SJCRH30 (cell line): ENCODE data around the gene P3H2. TPM values are rescaled to one million over a fixed set of nuclear protein-coding genes. Genes with fewer than 3 reads are reported as not detected.

ENCODE experiments used
- DNase-seq, 2 experiments: peaks; one replicate each; pipeline ENCODE4 v3.0.0-alpha.2; 2015 to 2020
- H3K27ac ChIP-seq: fragments of 250-450 bp; sonication (Bioruptor Pico); 2 replicates; pipeline ENCODE4 v1.5.1; 2020; ENCODE audit warnings: mild to moderate bottlenecking, moderate library complexity
- H3K27me3 ChIP-seq: fragments of 250-450 bp; sonication (Bioruptor Pico); 2 replicates; pipeline ENCODE4 v1.5.1; 2020; ENCODE audit warnings: mild to moderate bottlenecking, moderate library complexity
- H3K36me3 ChIP-seq: fragments of 250-450 bp; sonication (Bioruptor Pico); 2 replicates; pipeline ENCODE4 v1.5.1; 2020; ENCODE audit warnings: mild to moderate bottlenecking, moderate library complexity
- H3K4me1 ChIP-seq: fragments of 250-450 bp; sonication (Bioruptor Pico); 2 replicates; pipeline ENCODE4 v1.5.1; 2020; ENCODE audit warnings: mild to moderate bottlenecking, moderate library complexity
- H3K4me3 ChIP-seq: fragments of 250-450 bp; sonication (Bioruptor Pico); 2 replicates; pipeline ENCODE4 v1.5.1; 2020; ENCODE audit warnings: mild to moderate bottlenecking, moderate library complexity
- H3K9me3 ChIP-seq: fragments of 250-450 bp; sonication (Bioruptor Pico); replicated peaks from 2 replicates; pipeline ENCODE4 v1.5.1; 2020; ENCODE audit warnings: mild to moderate bottlenecking, moderate library complexity
- total RNA-seq: library from RNA; depleted of rRNA; stranded (reverse); fragments of >200 nt; shearing (Covaris generic); gene quantifications from 2 replicates; pipeline ENCODE4 v1.2.3, GENCODE V29; 2014

The P3H2 gene
- total RNA-seq, 1 experiment from 2014 or later: 31.5 TPM

DNA sequence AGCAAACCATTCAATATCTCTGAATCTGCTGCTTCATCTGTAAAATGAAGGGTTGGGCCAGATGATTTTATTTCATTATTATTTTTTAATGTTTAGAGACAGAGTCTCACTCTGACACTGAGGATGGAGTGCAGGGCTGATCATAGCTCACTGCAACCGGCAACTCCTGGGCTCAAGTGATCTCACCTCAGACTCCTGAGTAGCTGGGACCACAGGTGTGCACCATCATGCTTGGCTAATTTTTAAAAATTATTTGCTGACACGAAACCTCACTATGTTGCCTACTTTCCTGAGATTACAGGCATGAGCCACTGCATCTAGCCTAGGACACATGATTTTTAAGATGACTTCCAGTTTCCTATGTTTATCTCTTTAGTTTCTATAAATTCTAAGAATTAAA lies 105.8 kb downstream of the P3H2 start:
- Histone ChIP-seq H3K36me3 (no peaks in the 10 kb centered on the region), H3K4me3 (no peak overlapping the region), H3K27ac (no peak overlapping the region), H3K27me3 (no peaks in the 10 kb centered on the region), H3K9me3 (no peaks in the 10 kb centered on the region), H3K4me1 (peaks cover 67% of the 10 kb centered on the region)
- no peak for DNase-seq

DNA sequence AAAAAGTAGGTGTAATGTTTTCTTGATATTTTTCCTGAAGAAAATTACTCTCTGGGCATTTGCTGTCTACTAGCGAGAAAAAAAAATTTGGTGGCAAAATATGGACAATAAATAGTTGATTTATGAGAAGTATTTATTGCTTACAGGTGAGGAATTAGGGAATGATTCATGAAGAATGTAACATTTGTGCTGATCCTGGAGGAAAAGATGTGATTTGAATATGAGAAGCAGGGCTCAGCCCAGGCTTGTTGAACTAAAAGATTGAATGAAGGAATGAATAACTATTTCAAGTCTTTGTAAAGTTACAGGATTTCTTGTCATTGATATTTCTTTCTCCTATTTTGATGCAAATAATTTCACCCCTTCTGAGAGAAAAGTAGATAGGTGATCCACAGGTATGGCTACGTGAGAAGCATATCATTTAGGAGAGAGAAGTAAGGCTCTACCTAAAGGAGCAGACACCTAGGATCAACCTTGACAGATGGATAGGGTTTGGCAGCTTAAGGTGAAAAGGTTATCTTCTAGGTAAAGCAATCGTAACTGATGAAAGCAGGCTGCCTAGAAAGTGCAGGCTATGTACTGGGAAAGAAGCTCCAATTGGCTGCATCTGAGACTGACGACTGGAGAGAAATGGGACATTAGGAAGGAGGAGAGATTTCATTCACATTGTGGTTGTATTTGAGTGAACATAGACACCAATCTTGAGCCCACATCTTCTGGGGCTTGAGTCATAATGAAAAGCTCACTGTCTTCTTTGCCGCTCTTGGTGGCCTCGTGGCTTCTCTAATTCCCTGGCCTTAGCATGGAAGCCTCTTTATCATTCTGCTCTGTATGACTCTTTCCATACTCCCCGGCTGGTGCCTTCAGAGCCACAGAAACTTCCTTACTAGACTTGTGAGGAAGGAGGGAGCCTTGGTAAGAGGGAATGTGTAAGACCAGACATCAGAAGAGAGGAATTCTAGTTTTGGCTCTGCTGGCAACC lies 106.5 kb downstream of the P3H2 start:
- Histone ChIP-seq H3K27me3 (no peaks in the 10 kb centered on the region), H3K4me1 (peaks cover 73% of the 10 kb centered on the region), H3K9me3 (no peaks in the 10 kb centered on the region), H3K4me3 (no peak overlapping the region), H3K27ac (no peak overlapping the region), H3K36me3 (no peaks in the 10 kb centered on the region)
- peak in 1 of 2 experiments; percentile 18 for DNase-seq

DNA sequence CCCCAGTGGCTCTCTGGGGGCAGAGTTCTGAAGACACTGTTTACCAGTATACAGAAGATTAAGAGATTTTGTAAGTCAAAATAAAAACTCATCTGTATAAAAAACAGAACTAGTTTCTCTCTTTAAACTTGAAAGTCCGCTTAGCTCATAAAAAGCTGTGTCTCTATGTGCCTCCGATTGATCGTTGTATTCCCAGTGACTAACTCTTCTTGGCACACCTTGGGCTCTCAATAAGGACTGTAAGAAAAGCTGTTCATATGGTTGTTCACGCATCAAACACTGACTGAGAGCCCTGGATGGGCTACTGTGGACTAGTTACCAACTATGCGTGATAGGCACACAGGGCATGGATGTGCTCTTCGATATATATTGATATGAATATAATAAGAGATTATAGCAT lies 107.9 kb downstream of the P3H2 start:
- Histone ChIP-seq H3K27me3 (no peaks in the 10 kb centered on the region), H3K4me3 (no peak overlapping the region), H3K36me3 (no peaks in the 10 kb centered on the region), H3K27ac (peak overlapping the region; percentile 62), H3K9me3 (no peaks in the 10 kb centered on the region), H3K4me1 (peaks cover 77% of the 10 kb centered on the region)
- DNase-seq: no peak

DNA sequence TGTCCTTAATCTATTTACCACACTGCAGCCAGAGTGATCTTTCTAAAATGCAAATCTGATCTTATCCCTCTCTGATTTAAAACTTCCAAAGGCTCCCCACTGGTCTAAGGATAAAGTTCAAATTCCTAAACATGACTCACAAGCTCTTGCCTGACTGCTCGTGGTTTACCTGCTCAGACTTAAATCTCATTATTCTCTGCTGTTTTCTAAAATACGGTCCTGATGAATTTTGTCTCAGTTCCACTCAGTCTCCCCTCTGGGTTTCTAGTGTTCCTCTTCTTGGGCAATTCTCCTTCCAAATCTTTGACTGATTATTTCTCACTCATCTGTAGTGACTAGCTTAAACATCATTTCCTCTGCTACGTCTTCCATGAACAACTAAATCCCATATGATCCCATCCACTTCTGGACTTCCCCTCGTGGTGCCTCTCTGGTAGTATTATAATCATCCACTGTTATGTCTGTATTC lies 108.3 kb downstream of the P3H2 start:
- peak; percentile 40 to 73 for DNase-seq
- H3K4me3 ChIP-seq: no peak overlapping the region; the same call in 1 of the 2 replicates
- peak overlapping the region; percentile 62 for H3K27ac ChIP-seq
- peaks cover 80% of the 10 kb centered on the region for H3K4me1 ChIP-seq
- H3K9me3 ChIP-seq: no peaks in the 10 kb centered on the region
- no peaks in the 10 kb centered on the region for H3K36me3 ChIP-seq
- H3K27me3 ChIP-seq: no peaks in the 10 kb centered on the region

DNA sequence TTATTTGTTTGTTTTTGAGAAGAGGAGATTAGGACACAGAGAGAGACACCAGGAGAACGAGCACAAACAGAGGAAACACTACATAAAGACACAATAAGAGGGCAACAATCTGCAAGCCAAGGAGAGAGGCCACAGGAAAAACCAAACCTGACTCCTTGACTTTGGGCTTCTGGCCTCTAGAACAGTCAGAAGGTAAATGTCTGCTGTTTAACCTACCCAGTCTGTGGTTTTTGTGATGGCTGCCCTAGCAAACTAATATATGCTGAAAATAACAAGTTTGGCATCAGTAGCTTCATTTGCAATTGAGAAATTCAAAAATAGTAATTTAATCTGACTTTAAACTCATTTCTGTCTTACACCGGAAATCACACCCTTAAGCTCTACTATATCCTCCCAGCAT lies 110.2 kb downstream of the P3H2 start:
- no peak overlapping the region for H3K4me3 ChIP-seq
- H3K36me3 ChIP-seq: no peaks in the 10 kb centered on the region
- no peak overlapping the region for H3K27ac ChIP-seq
- peaks cover 72% of the 10 kb centered on the region for H3K4me1 ChIP-seq
- DNase-seq: no peak
- H3K27me3 ChIP-seq: no peaks in the 10 kb centered on the region
- H3K9me3 ChIP-seq: no peaks in the 10 kb centered on the region

DNA sequence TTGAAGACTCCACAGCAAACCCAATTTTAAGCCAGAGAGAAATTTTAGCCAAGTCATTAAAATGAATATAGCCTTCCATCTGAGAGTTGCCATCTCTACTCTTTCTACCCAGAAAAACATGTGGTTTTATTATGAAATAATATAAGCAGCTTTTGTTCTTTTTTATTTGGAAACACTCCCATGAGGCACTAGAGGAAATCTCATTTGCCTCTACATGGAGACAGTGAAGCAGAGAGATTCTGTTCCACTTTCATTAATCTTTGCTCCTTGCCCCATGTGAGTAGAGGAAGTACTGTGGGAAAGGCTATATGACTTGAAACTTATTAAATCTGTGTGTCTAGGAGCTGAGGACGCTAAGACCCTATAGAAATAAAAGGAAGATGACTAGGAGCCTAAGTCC lies 111.1 kb downstream of the P3H2 start:
- no peak overlapping the region for H3K27ac ChIP-seq
- no peaks in the 10 kb centered on the region for H3K36me3 ChIP-seq
- no peaks in the 10 kb centered on the region for H3K27me3 ChIP-seq
- H3K9me3 ChIP-seq: no peaks in the 10 kb centered on the region
- DNase-seq: no peak
- H3K4me1 ChIP-seq: peaks cover 69% of the 10 kb centered on the region
- no peak overlapping the region for H3K4me3 ChIP-seq

DNA sequence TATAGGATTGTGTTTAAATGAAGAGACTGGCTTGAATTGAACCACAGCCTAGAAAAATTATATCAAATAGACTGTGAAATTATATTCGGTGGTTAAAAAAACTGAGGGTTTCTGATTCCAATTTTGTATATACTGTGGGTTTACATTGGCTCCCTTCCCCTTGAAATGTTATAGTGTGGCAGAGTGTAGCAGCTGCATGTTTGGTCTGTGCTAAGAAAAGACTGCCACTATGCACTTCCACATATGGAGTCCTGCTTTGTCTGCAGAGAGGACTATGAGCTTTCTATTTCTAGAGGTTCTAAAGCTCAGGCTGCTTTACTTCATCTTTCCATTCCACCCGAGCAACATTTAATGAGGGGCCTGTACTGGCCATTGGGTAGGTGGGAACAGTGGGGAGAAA lies 112.3 kb downstream of the P3H2 start:
- Histone ChIP-seq H3K9me3 (no peaks in the 10 kb centered on the region), H3K4me1 (peaks cover 64% of the 10 kb centered on the region), H3K27me3 (no peaks in the 10 kb centered on the region), H3K4me3 (no peak overlapping the region), H3K27ac (peak overlapping the region; percentile 82), H3K36me3 (no peaks in the 10 kb centered on the region)
- peak; percentile 39 to 73 for DNase-seq

DNA sequence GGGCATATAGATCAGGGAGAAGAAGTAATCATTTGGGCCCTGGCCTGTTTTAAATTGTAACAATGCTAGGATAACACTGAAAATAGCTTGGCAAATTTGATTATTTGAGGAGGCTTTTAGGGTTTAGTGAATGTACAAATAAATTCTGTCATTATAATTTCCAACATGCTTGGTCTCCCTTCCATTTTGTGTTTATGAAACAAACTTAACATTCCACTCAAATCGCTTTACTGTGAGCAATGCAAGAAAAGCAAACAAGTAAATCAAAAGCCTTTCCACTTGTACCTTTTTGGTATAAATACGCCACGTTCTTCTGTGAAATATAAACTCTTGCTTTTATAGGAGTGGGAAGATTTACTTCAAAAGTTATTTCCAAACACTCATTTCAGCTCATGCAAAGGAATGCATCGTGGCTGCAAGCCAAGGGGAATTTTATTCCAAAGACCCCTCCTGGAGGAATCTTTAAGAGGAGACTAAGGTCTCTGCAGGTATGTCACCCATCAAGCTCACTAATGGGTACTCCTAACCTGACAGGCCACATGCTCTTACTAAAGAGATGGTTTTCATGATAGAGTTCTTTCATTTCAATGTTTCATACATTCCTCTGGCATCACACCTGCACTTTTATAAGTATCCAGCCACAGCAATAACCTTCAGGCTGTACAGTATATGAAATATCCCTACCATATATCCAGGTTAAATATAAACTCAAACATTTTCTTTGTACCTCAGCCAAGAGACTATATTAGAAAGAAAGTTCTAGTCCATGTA lies 115.2 kb downstream of the P3H2 start:
- H3K36me3 ChIP-seq: no peaks in the 10 kb centered on the region
- no peak for DNase-seq

DNA sequence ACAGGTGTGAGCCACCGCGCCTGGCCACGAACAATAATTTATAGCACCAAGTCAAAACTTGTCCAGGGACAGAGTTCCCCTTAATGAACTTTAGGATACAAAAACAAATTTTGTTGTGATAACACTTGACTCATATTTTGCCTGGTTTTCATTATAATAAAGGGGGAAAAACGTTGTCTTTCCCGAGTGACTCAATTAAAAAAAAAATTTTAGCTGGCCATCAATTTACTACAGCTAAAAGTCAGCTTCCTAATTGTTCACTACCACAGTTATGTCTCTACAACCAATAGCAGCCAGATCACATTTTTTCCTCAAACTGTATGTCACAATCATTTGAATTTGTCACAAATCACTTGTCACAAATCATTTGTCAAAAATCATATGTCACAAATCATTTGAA lies 116.0 kb downstream of the P3H2 start:
- H3K4me3 ChIP-seq: no peak overlapping the region
- no peaks in the 10 kb centered on the region for H3K9me3 ChIP-seq
- no peak for DNase-seq
- no peaks in the 10 kb centered on the region for H3K36me3 ChIP-seq
- no peak overlapping the region for H3K27ac ChIP-seq
- no peaks in the 10 kb centered on the region for H3K27me3 ChIP-seq
- H3K4me1 ChIP-seq: peaks cover 57% of the 10 kb centered on the region

More for the DNA sequence above, 115.2 kb downstream of the P3H2 start:
- Histone ChIP-seq H3K4me1 (peaks cover 61% of the 10 kb centered on the region), H3K4me3 (no peak overlapping the region), H3K27ac (no peak overlapping the region), H3K9me3 (no peaks in the 10 kb centered on the region), H3K27me3 (no peaks in the 10 kb centered on the region)

DNA sequence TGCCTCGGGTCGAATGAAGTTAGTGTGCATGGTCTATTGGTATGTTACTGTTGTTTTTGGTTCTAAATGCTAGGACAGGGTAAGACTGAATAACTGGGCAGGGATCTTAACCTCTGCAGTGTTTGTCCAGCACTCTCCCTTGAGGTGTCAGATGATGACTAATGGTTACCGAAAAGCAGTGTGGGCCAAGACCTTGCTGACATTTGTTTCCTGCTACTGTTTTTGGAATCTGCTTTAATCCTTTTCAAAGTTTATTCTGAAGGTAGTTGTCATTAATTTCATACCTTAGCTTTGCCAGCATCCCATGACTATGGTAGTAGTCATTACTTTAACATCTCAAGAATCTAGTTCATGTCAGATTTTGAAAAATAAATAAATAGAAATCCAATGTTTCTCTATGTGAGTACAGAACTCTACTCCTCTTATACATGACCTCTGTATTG lies 117.0 kb downstream of the P3H2 start:
- Histone ChIP-seq H3K27me3 (no peaks in the 10 kb centered on the region), H3K4me3 (no peak overlapping the region), H3K4me1 (peaks cover 47% of the 10 kb centered on the region), H3K27ac (peak overlapping the region; percentile 23; the same call in 1 of the 2 replicates), H3K36me3 (no peaks in the 10 kb centered on the region), H3K9me3 (no peaks in the 10 kb centered on the region)
- no peak for DNase-seq

DNA sequence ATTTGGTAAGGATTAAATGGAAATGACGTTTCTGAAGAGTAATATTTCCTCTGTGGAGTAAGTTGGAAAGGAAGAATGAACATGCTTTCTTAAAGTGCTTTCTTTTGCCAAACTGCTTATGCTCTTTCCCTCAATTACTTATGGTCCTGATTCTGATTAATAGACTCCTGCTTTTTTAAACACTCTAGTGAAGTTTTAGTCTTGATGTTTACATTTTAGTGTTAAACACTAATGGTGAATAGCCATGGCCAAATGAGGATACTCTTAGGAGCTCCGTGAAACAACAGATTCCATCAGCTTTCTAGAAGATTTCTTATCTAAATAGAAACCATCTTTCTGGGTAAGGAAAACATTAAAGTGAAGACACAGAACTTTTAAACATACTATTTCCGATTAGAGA lies 117.6 kb downstream of the P3H2 start:
- Histone ChIP-seq H3K4me3 (no peak overlapping the region), H3K4me1 (peaks cover 41% of the 10 kb centered on the region), H3K9me3 (no peaks in the 10 kb centered on the region), H3K27ac (peak overlapping the region; percentile 23; the same call in 1 of the 2 replicates), H3K36me3 (no peaks in the 10 kb centered on the region), H3K27me3 (no peaks in the 10 kb centered on the region)
- DNase-seq: no peak

DNA sequence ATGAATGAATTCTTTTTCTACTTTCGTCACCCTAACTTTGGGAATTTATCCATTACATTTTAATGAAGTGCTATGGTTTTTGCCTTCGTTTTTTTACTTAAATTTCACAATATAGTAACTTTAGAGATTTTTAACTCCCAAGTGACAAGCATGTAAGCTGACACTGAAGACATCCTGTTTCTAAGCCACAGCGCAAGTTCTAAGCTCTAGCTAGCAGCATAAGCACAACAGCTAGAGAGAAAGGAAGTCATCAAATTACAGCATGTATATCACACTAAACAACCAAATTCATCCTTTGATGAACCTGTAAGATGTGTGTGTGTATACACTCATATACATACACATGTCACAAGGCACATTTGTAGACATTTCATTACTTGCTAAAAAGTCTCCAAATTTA lies 119.3 kb downstream of the P3H2 start:
- Histone ChIP-seq H3K4me3 (no peak overlapping the region), H3K36me3 (no peaks in the 10 kb centered on the region), H3K4me1 (peaks cover 37% of the 10 kb centered on the region), H3K27ac (peak overlapping the region; percentile 67), H3K27me3 (no peaks in the 10 kb centered on the region), H3K9me3 (no peaks in the 10 kb centered on the region)
- DNase-seq: peak; percentile 34 to 69

DNA sequence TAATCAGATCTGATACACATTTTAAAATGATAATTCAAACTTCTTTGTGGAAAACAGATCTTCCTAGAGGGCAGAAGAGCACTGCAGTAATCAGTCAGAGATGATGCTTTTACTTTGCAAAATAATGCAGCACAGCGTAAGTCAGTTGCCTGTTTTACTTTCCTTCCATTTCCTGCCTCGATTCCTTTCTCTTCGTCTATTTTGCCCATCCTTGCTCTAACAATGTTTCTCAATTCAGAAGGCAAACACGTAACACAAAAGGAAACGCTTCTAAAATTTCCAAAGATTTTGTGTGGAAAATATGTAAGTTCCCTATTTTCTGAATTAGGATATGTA lies 119.9 kb downstream of the P3H2 start:
- no peak for DNase-seq
- peak overlapping the region; percentile 67 for H3K27ac ChIP-seq
- peaks cover 43% of the 10 kb centered on the region for H3K4me1 ChIP-seq
- H3K36me3 ChIP-seq: no peaks in the 10 kb centered on the region
- no peaks in the 10 kb centered on the region for H3K9me3 ChIP-seq
- no peaks in the 10 kb centered on the region for H3K27me3 ChIP-seq
- H3K4me3 ChIP-seq: no peak overlapping the region

DNA sequence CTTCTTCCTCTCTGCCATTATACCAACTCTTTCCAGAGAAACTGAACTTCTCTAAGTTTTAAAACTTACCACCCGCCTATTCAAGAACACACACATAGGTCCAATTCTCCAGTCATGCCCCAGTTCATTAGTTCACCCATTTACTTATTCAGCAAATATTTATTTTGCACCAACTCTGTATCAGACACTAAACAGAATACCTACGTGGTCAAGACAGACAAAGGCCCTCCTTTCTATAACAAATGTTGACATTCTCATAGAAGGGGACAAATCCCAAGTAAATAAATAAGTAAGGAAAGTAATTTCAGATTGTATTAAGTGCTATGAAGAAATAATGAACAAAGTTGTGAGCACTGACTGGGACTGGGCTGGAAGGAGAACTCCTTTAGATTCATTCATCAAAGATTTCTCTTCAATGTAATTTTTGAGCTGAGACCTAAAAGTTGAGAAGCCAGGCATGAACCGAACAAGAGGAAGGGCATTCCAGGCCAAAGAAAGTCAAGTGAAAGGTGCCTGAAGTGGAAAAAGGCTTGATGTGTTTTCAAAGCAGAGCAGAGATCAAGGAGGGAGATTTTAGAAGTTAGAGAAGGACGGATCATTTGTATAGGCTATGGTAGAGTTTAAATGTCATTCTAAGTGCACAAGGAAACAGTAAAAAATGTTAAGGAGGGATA lies 120.4 kb downstream of the P3H2 start:
- Histone ChIP-seq H3K27ac (peak overlapping the region; percentile 67), H3K4me3 (no peak overlapping the region), H3K4me1 (peaks cover 48% of the 10 kb centered on the region)

More for the DNA sequence above, 120.4 kb downstream of the P3H2 start:
- Histone ChIP-seq H3K36me3 (no peaks in the 10 kb centered on the region), H3K27me3 (no peaks in the 10 kb centered on the region), H3K9me3 (no peaks in the 10 kb centered on the region)
- DNase-seq: no peak
